ENCODE measurements around the gene GSG1L.

GRCh38 chr16:27863377-27863776, 200.1 kb downstream of the GSG1L start:
- TF ChIP-seq, protein P1, sequence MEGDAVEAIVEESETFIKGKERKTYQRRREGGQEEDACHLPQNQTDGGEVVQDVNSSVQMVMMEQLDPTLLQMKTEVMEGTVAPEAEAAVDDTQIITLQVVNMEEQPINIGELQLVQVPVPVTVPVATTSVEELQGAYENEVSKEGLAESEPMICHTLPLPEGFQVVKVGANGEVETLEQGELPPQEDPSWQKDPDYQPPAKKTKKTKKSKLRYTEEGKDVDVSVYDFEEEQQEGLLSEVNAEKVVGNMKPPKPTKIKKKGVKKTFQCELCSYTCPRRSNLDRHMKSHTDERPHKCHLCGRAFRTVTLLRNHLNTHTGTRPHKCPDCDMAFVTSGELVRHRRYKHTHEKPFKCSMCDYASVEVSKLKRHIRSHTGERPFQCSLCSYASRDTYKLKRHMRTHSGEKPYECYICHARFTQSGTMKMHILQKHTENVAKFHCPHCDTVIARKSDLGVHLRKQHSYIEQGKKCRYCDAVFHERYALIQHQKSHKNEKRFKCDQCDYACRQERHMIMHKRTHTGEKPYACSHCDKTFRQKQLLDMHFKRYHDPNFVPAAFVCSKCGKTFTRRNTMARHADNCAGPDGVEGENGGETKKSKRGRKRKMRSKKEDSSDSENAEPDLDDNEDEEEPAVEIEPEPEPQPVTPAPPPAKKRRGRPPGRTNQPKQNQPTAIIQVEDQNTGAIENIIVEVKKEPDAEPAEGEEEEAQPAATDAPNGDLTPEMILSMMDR (CRISPR knock-in tag; IDR thresholded peaks at IDR 0.05) = no peak
- TF ChIP-seq, protein P2, sequence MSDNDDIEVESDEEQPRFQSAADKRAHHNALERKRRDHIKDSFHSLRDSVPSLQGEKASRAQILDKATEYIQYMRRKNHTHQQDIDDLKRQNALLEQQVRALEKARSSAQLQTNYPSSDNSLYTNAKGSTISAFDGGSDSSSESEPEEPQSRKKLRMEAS (IDR thresholded peaks at IDR 0.05) = no peak
- TF ChIP-seq RAD51 (IDR thresholded peaks at IDR 0.05; ENCODE audit: borderline replicate concordance) = no peak
- TF ChIP-seq FOXK1 (CRISPR knock-in tag; IDR thresholded peaks at IDR 0.05; ENCODE audit: borderline replicate concordance, low read depth) = no peak
- no peak for TF ChIP-seq RBM39 (IDR thresholded peaks at IDR 0.05; ENCODE audit: low read depth, low read length, poor library complexity, severe bottlenecking)
- TF ChIP-seq NR1H2 (CRISPR knock-in tag; IDR thresholded peaks at IDR 0.05; ENCODE audit: borderline replicate concordance, low read depth) = no peak

All from HepG2 (cell line).